ENCODE results near the gene OSBPL5.
"Not testable (repeated sequence)": the region's sequence is repeated elsewhere in the genome, so short reads cannot be mapped to it uniquely, and the experiment has no call there.

The OSBPL5 gene

DNA sequence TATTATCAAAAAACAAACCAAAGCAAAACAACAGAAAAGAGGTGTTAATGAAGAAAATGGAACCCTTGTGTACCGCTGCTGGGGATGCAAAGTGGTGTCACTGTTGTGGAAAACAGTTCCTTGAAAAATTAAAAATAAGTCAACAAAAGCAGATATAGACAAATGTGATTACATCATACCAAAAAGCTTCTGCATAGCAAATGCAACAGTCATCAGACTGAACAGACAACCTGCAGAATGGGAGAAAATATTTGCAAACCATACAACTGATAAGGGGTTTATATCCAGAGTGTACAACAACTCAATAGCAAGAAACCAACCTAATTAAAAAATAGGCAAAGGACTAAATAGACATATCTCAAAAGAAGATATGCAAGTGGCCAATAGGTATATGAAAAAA, 85.0 kb downstream of the OSBPL5 start:
- DNase-seq: no peak

DNA sequence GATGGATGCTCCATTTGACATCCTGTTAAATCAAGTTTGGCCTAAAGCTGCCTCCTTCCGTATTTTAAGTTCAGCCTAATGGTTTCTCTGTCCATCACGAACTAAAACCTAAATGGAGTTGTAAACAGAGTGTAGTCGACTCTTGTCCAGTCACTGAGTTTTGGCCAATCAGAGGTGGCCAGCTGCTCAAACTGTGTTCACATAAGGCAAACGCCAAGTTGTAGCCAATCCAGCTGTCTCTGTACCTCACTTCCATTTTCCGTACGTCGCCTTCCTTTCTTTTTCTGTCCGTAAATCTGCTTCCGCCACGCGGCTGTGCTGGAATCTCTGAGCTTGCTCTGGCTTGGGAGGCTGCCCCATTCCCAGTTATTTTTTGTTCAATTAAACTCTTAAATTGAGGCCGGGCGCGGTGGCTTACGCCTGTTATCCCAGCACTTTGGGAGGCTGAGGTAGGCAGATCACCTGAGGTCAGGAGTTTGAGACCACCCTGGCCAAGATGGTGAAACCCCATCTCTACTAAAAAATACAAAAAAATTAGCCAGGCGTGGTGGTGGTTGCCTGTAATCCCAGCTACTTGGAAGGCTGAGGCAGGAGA, 87.2 kb downstream of the OSBPL5 start:
- no peak for DNase-seq

DNA sequence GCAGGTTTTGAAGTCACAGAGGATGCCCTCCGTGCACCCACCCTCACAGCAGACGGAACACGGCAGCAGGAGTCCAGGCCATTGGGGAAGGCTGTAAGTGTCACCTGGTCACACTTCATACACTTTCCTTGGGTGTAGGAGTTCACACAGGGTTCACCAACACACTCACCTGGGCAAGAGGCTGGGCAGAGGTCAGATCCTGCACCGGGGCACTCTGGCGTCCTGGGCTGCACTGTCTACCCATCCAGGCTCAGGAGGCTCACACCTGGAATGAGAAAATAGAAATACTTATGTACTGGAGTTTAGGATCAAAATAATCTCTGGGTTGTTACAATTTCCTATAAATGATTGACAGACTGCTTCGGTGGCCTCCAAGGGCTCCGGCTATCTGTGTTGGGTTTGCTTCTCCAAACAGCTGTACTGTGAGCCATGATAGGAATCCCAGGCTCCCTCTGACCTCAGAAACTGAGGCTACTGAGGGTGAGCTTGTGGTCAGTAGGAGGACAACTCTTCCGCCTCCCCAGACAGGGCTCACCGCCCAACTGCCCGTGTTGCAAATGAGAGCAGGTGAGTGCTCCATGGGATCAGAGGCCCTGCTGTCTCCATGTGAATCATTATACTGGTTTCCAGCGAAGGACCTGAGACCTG, 87.8 kb downstream of the OSBPL5 start:
- no peak for DNase-seq

DNA sequence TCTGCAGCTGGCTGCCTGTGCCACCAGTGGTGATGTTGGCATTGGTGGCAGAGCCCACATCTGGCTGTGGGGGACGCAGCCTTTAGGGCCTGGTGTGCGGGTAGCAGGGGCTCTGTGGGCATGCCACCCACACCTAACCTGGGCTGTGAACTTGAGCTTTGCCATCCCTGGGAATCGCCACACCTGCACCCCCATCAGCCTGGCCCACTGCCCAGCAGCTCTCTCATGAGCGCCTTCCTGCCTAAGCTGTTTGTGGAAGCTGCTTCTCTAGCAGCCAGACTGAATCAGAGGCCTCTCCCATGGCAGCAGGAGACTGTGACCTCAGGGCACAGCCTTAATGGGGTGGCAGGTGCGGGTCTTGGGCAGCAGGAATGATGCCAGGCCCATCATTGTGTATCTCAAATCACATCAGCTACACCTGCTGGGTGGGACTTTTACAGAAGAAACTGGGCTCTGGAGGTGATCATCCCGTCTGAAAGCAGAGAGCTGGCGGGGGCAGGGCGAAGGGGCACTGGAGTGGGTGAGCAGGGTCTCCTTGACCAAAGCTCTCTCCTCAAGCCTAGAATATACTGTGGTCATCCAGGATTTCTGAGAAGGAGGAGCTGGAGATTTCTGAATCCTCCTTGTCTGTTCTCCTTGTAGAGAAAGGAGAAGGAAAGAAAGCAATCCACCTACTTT, 90.1 kb downstream of the OSBPL5 start:
- DNase-seq: peak; percentile 47

DNA sequence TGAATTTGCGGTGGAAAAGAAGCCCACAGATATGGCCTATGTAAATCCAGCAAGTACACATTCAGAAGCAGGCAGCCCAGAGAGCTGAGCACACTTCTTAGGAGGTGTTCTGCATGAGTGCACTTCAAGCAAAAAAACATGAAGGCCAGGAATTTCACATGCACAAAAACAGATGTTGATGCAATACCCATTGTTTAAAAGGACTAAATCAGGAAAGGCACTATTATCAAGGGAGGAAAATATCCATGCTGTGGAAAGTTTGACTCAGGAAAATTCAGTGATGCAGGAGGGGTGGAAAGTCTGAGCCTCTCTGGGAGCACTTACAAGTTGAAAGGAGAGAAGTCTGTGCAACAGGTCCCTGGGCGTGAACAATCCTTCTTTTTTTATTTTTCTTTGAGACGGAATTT, 92.1 kb downstream of the OSBPL5 start:
- no peak for DNase-seq

DNA sequence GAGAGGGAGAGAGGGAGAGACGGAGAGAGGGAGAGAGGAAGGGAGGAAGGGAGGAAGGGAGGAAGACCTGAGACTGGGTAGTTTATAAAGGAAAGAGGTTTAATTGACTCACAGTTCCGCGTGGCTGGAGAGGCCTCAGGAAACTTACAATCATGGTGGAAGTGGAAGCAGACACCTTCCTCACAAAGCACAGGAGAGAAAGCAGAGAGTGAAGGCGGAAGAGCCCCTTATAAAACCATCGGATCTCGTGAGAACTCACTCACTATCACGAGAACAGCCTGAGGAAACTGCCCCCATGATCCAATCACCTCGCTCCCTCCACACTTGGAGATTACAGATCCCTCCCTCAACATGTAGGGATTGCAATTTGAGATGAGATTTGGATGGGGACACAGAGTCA, 95.7 kb downstream of the OSBPL5 start:
- no peak for DNase-seq

DNA sequence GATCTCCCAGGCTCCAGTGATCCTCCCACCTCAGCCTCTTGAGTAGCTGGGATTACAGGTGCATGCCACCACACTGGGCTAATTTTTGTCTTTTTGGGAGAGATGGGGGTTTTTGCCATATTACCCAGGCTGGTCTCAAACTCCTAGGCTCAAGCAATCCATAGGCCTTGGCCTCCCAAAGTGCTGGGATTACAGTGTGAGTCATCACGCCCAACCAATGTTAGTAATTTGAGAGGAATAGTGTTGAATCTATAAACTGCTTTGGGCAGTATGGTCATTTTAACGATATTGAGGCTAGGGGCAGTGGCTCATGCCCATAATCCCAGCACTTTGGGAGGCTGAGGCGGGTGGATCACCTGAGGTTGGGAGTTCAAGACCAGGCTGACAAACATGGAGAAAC, 98.8 kb downstream of the OSBPL5 start:
- DNase-seq: not testable (repeated sequence)

DNA sequence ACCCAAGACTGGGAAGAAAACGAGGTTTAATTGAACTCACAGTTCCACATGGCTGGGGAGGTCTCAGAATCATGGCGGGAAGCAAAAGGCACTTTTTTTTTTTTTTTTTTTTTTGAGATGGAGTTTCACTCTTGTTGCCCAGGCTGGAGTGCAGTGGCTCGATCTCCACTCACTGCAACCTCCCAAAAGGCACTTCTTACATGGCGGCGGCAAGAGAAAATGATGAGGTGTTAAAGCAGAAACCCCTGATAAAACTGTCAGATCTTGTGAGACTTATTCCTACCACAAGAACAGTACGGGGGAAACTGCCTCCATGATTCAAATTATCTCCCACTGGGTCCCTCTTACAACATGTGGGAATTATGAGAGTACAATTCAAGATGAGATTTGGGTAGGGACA, 100.4 kb downstream of the OSBPL5 start:
- not testable (repeated sequence) for DNase-seq

DNA sequence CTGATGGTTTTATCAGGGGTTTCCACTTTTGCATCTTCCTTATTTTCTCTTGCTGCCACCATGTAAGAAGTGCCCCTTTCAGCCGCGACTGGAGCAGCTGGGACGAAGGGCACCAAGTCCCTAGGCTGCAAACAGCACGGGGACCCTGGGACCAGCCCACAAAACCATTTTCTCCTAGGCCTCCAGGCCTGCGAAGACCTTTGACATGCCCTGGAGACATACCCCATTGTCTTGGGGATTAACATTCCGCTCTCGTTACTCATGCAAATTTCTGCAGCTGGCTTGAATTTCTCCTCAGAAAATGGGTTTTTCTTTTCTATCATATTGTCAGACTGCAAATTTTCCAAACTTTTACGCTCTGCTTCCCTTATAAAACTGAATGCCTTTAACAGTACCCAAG, 101.2 kb downstream of the OSBPL5 start:
- DNase-seq: not testable (repeated sequence)

DNA sequence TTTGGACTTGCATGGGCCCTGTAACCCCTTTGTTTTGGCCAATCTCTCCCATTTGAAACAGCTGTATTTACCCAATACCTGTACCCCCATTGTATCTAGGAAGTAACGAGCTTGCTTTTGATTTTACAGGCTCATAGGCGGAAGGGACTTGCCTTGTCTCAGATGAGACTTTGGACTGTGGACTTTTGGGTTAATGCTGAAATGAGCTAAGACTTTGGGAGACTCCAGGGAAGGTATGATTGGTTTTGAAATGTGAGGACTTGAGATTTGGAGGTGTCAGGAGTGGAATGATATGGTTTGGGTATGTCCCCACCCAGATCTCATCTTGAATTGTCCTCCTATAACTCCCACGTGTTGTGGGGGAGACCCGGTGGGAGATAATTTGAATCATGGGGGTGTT, 101.7 kb downstream of the OSBPL5 start:
- DNase-seq: not testable (repeated sequence)

DNA sequence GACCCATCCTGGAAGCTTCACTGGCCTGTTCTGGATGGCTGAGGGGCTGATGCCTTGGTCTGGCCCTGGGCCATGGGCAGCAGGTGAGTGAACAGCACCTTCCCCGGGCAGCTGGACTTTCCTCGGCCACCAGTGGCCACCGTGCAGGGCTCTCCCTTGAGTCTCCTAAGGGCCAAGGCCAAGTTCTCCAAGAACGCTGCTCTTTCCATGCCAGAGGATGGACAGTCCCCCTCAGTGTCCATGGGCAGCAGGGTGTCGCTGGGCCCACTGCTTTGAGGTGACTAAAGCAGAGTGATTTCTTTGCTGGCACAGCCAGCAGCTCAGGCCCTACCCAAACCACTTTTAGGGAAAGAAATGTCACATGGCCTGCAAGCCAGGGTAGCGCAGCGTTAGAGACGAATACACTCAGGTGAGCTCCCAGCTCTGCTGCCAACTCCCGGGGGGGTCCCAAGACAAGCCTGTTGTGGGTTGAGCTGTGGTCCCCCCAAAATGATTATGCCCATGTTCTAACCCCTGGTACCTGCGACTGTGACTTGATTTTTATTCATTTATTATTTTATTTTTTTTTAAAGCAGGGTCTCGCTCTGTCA, 104.6 kb downstream of the OSBPL5 start:
- DNase-seq: no peak

DNA sequence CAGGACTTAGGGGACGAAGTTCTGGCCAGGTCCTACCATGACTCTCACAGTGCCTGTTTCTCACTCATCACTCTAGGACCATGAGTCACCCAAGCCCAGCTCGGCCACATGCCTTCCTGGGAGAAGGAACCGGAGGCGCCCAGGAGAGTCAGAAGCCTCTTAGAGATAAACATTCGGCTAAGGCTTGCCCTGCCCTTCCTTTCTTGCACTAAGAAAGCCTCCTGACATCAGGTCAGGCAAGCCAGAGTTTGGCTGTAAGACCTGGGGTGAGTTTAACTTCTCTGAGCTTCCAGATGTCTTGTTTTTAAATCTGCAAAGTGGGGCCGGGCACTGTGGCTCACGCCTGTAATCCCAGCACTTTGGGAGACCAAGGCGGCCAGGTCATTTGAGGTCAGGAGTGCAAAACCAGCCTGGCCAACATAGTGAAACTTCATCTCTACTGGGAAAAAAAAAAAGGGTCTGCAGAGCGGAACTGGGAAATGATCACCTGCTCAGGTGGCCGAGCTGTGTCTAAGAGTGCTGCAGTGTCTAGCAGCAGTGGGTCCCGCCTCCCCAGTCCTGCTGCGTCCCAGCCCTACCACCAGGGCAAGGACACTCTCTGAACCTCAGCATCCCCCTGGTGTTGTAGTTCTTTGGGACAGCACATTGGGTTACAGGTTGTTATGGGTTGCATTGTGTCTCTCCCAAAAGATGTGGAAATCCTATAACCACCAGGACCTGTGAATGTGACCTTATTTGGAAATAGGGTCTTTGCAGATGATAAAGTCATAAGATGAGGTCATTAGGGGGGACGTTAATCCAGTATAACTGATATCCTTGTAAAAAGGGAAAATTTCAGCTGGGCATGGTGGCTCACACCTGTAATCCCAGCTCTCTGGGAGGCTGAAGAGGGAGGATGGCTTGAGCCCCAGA, 106.1 kb downstream of the OSBPL5 start:
- DNase-seq: no peak

DNA sequence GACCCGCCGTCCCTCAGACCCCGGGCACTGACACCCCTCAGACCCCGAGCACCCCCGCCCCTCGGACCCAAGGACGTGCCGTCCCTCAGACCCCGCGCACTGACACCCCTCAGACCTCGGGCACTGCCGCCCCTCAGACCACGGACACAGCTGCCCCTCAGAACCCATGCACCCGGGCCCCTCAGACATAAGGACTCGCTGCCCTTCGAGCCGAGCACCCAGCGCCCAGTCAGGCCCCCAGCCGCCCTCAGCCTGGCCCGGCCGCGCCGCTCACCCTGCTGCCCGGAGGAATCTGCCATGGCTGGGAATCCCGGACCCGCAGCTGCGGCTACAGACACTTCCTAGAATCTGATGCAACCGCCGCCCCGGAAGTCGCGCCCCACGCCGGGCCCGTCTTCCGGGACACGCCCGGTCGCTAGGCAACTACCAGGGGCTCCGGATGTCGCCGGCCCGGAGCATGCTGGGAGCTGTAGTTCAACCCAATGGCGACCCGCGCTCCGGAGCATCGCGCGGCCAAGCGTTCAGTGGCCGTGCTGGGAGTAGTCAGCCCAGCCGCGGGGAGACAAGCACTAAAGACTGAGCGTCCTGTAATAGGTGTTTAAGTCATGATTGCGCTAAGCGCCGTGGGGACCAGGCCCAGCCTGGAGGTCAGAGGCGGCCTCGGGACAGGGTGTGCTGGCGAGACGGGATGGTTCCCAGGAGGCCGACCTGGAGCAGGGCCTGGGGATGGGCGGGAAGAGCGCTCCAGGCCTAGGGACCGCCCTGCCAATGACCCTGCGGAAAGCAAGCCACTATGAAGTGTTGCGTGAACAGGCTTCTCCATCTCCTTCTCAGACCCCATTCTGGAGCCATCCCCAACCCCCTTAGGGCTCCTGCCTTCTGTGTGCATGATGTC, 107.8 kb downstream of the OSBPL5 start, which contains the start of gene CARS1:
CARS1 (minus strand) TSS at position 355 of the 895 bp plus-strand sequence; CDS start at position 299, 56 bp downstream.
- DNase-seq: peak; percentile 85

DNA sequence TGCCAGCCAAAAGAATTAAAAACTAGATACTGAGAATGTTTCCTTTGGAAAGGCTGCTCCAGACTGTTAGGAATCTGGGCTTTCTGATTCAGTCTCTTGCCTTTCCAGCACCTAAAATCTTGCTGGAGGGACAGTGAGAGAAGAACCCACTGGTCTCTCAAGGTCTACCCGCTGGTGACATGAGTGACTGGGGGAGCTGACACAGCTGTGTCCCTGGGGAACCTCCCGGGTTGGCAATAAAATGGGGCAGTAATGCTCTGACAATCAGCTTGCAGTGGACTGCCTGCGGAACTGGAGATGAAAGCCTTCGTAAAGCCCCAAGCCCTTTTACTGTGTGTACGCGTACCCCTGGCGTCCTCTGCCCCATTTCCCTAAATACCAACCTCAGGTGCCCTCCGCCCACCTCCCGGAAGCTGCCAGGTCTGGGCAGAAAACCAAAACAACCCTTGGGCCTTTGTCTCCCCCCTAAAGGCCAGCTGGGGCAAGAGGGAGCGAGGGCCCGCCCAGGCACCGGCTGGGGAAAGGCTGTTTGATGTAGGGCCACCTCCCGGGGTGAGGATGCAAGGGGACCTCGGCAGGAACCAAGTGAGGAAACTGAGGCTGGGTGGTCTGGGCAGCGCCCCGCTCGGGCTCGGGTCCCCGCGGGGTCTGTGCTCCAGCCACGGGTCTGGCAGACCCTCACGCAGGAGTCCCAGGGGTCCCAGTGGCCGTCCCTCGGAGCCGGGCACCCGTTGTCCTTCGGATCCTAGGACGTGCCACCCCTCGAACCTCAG, 108.6 kb downstream of the OSBPL5 start:
- DNase-seq: no peak

DNA sequence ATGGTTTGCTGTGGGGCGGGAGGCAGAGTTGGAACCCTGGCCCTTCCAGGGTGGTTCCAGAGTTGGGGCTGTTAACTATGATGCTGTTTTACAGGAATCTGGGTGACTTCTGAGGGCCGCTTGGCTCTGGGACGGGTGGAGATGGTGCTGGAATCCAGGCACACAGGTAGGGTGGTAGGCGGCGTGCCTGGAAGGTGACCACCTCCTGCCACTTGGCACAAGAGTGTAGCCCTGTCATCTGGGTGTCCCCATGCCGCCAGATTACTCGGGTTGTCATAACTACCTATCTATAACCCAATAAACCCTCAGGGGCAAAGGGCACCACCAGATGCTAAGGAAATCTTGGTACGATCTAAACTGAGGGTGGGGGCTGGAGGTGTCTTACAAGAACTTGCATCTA, 109.2 kb downstream of the OSBPL5 start:
- no peak for DNase-seq

DNA sequence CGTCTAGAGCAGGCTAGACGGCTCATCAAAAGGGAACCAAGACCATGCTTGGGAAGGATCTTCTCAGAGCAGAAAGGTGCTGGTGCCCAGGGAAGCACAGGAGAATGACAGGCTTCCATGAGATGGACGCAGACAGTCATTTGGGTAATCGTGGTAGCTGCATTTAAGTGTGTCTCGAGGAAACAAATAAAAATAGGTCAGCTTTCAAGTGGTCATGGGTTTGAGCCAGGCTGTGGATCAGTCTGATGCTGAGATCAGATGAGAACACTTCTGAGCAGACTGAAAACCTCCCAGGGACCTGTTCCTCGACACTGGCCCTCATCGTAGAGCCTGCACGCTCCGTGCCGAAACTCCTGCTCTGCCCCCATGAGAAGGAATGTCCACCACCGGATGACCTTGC, 112.5 kb downstream of the OSBPL5 start:
- DNase-seq: peak; percentile 59

DNA sequence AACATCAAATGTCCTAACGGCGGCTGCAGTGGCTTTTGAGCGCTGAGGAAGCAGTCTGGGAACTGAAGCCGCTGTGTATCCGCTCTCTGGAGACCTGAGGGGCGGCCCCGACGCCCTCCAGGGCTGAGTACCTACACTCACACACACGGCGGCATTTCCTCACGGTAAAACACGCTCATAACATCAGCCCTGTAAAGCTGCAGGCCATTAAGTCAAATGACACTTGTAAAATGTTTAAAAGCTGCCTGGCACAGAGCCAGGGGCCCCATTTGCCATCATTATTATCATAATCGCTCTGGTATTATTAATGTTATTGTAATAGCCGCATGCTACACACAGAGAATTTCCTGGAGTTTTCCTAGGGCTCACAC, 113.0 kb downstream of the OSBPL5 start:
- peak; percentile 83 for DNase-seq

DNA sequence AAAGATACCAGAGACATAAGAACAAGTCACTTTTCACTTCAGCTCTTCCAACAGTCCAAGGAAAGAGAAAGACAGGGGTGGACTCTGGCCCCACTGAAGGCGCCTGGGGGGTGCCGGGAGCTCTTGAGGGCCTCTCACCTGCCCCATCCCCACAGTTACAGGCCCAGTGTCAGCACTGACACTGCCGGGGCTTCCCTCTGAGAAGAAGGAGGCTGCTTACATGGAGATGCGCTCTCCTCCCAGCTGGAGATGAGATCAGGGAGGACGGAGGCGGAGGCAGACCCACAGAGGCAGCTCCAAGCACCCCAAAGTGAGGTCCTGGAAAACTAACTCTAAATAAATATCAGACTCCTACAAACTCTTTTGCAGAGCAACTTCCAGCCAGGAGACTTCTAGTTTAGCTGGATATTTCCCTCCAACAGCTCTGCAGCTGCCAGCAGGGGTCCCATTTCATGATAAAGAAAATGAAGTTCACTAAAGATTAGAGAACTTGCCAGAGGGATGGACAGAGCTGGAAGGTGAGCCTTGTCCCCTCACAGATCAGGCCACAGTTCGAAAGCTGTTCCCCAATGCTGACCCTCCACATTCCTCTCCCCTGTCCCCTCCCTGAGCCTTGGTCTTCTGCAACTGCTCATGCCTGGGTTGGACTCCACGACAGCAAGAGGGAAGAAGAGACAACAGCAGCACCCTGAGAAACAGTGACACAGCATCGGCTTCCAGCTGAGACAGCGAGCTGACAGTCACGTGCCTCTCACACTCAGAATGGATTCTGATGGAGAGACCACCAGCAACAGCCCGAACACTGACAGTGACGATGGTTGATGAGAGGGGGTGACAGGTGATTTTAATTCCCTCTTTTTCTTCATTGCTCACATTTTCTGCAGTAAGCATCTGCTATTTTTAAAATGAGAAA, 113.7 kb downstream of the OSBPL5 start:
- DNase-seq: no peak

DNA sequence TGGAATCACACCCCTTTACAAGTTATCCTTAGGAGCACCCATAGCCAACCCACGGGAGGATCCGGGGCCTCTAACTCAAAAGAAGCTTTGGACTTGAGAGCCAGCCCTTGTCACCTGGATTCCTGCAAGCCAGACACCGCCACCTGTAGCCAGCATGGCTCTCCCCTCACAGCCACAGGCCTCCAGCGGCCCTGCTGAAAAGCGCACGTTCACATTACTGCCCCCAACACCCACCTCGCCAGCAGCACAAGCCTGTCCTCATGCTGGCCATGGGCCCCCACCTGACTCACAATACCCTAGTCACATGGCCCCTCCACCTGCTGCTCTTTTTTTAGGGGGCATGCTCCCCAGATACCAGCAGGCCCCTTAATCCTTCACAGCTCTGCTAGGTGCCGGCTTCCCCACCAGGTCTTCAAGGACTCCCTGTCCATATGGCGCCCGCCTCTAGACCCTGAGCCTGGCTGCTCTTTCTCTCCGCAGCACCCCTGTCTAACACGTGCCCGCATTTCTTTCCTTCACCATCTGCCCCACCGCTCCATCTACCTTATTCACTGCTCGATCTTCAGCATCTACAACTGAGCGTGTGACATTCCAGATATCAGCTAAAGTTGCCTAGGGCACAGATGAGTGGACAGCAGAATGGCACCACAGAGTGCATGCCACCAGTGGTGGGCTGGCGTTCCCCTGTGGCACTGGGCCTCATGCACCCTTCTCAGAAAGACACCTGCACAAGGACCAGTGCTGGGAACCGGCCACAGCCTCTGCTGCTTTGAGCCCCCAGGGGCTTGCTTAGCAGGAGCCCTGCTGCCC, 114.5 kb downstream of the OSBPL5 start:
- no peak for DNase-seq

Data from NCI-H748 treated with DMSO at 0.1 percent for 48 hours (cell line).